RWPE2 (cell line): Measurements from ENCODE around the gene DRAM2.
"Not testable (repeated sequence)": the region's sequence is repeated elsewhere in the genome, so short reads cannot be mapped to it uniquely, and the experiment has no call there.

Experiments
- ATAC-seq: fragments of 200-7000 bp; cut with Tn5 transposase; 3 replicates; pipeline ENCODE4 v1.9.1; 2021; ENCODE audit warnings: low read depth
- DNase-seq: peaks from one replicate; pipeline ENCODE4 v3.0.0-alpha.2; 2020; ENCODE audit warnings: low spot score
- H3K27ac ChIP-seq: fragments of 450-650 bp; 2 replicates; pipeline ENCODE4 v1.5.1; 2017; ENCODE audit warnings: mild to moderate bottlenecking; ENCODE audit not compliant: poor library complexity, severe bottlenecking
- H3K27me3 ChIP-seq: fragments of 250-450 bp; sonication (Bioruptor Pico); 2 replicates; pipeline ENCODE4 v1.5.1; 2021; ENCODE audit warnings: mild to moderate bottlenecking, moderate library complexity; ENCODE audit not compliant: insufficient read depth, poor library complexity, severe bottlenecking
- H3K36me3 ChIP-seq: fragments of 250-450 bp; sonication (Bioruptor Pico); 2 replicates; pipeline ENCODE4 v1.5.1; 2020; ENCODE audit warnings: low read depth, mild to moderate bottlenecking, moderate library complexity
- H3K4me1 ChIP-seq: fragments of 250-450 bp; sonication (Bioruptor Pico); 2 replicates; pipeline ENCODE4 v1.5.1; 2021; ENCODE audit warnings: mild to moderate bottlenecking, moderate library complexity; ENCODE audit not compliant: insufficient read depth, poor library complexity, severe bottlenecking
- H3K4me3 ChIP-seq: fragments of 250-450 bp; sonication (Bioruptor Pico); 2 replicates; pipeline ENCODE4 v1.5.1; 2021; ENCODE audit warnings: mild to moderate bottlenecking, moderate library complexity; ENCODE audit not compliant: severe bottlenecking
- H3K9me3 ChIP-seq: fragments of 250-450 bp; sonication (Bioruptor Pico); 2 replicates; pipeline ENCODE4 v1.5.1; 2021; ENCODE audit warnings: mild to moderate bottlenecking, moderate library complexity; ENCODE audit not compliant: severe bottlenecking
- TF ChIP-seq, protein P1 (sequence below): fragments of 450-650 bp; IDR thresholded peaks from one replicate; pipeline ENCODE4 v1.5.1; 2017; ENCODE audit warnings: mild to moderate bottlenecking, moderate library complexity; ENCODE audit not compliant: poor library complexity, severe bottlenecking

DRAM2 gene

DNA sequence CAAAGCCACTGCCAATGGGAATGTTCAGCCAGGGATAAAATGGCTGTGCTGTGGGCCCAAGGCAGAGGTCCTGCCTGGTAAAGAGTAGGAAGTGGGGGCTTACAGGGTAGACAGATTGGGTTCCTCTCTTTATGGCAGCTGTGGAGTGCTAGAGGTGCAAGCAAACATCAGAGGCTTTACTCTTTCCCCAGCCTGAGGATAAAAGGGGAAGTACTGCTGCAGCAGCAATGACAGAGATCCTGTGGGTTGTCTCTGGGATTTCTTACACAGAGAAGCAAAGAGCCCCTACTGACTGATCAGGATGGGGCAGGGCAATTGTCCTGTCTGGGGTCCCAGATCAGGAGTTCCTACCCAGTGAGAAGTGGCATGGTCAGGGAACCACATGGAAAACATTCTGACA lies 54.2 kb downstream of the DRAM2 start:
- H3K27me3 ChIP-seq = peaks cover 8% of the 10 kb centered on the region
- TF ChIP-seq, protein P1, sequence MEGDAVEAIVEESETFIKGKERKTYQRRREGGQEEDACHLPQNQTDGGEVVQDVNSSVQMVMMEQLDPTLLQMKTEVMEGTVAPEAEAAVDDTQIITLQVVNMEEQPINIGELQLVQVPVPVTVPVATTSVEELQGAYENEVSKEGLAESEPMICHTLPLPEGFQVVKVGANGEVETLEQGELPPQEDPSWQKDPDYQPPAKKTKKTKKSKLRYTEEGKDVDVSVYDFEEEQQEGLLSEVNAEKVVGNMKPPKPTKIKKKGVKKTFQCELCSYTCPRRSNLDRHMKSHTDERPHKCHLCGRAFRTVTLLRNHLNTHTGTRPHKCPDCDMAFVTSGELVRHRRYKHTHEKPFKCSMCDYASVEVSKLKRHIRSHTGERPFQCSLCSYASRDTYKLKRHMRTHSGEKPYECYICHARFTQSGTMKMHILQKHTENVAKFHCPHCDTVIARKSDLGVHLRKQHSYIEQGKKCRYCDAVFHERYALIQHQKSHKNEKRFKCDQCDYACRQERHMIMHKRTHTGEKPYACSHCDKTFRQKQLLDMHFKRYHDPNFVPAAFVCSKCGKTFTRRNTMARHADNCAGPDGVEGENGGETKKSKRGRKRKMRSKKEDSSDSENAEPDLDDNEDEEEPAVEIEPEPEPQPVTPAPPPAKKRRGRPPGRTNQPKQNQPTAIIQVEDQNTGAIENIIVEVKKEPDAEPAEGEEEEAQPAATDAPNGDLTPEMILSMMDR = no peak
- DNase-seq (no peak), ATAC-seq (no peak)
- no peaks in the 10 kb centered on the region for H3K9me3 ChIP-seq
- H3K4me3 ChIP-seq = no peak overlapping the region
- H3K36me3 ChIP-seq = no peaks in the 10 kb centered on the region
- no peak overlapping the region for H3K27ac ChIP-seq
- H3K4me1 ChIP-seq = peaks cover 12% of the 10 kb centered on the region

DNA sequence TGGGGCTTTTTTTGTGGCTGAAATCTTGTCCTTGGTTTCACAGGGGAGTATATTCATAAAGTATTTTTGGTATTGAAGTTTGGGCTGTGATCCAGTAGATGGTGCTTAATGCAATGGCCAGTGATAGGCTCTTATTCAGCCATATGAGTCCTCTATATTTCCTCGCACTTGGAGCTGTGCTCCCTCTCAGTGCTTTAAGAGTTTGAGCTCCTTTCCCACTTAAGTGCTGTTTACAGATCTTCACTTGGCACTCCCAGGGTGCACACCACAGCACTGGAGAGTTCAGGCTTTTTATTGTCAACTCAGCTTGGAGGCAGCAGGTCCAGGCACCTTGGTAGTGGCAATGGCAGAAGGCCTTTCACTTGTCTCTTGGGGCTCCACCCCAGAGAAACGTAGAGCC lies 54.9 kb downstream of the DRAM2 start:
- Histone ChIP-seq H3K9me3 (no peaks in the 10 kb centered on the region), H3K4me3 (no peak overlapping the region), H3K36me3 (no peaks in the 10 kb centered on the region), H3K27ac (no peak overlapping the region), H3K27me3 (peaks cover 8% of the 10 kb centered on the region), H3K4me1 (peaks cover 12% of the 10 kb centered on the region)
- DNase-seq (no peak), ATAC-seq (no peak)
- TF ChIP-seq, protein P1 = no peak

DNA sequence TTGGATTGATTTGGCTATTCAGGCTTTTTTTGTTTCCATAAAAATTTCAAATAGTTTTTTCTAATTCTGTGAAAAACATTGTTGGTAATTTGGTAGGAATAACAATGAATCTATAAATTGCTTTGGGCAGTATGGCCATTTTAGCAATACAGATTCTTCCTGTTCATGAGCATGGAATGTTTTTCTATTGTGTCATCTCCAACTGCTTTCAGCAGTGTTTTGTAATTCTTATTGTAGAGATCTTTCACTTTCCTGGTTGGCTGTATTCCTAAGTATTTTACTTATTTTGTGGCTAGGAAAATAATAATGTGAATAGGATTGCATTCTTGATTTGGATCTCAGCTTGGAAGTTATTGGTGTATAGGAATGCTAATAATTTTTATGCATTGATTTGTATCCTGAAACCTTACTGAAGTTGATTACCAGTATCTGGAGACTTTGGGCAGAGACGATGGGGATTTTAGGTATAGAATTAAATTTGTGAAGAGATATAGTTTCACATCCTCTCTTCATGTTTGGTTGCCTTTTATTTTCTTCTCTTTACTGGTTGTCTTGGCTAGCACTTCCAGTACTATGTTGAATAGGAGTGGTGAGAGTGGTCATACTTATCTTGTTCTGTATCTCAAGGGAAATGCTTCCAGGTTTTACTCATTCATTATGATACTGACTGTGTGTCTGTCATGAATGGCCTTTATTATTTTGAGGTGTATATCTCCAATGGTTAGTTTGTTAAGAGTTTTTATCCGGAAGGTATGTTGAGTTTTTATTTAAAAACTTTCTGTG lies 57.3 kb downstream of the DRAM2 start:
- H3K4me1 ChIP-seq = peaks cover 12% of the 10 kb centered on the region
- H3K27me3 ChIP-seq = no peaks in the 10 kb centered on the region
- H3K9me3 ChIP-seq = no peaks in the 10 kb centered on the region
- TF ChIP-seq, protein P1 = no peak
- ATAC-seq = peak; percentile 63
- H3K36me3 ChIP-seq = no peaks in the 10 kb centered on the region
- no peak overlapping the region for H3K4me3 ChIP-seq
- no peak for DNase-seq
- peak overlapping the region; percentile 63 for H3K27ac ChIP-seq

- not testable (repeated sequence) for ATAC-seq, H3K4me3 ChIP-seq
These were observed 60.6 kb downstream of the DRAM2 start for GRCh38 chr1:111079329-111079728.

GRCh38 chr1:111077312-111077711 lies 62.6 kb downstream of the DRAM2 start:
- H3K27ac ChIP-seq, DNase-seq, ATAC-seq, H3K4me3 ChIP-seq, H3K36me3 ChIP-seq, H3K27me3 ChIP-seq, H3K9me3 ChIP-seq, H3K4me1 ChIP-seq: not testable (repeated sequence)

More at GRCh38 chr1:111079329-111079728, 60.6 kb downstream of the DRAM2 start:
- peaks cover 12% of the 10 kb centered on the region for H3K4me1 ChIP-seq
- not testable (repeated sequence) for H3K36me3 ChIP-seq, H3K27me3 ChIP-seq, H3K27ac ChIP-seq, H3K9me3 ChIP-seq, DNase-seq
